CD4-positive, alpha-beta T cell treated with Interleukin-2 at 100 ng/mL for 4 hours (primary cell): ENCODE results near the gene SLC6A7.

Source experiments
- DNase-seq: peaks from one replicate; pipeline ENCODE4 v3.0.0-alpha.2; 2020; ENCODE audit warnings: low spot score

Gene SLC6A7

GRCh38 chr5:150172556-150172955 is 17.3 kb upstream of the SLC6A7 start:
- no peak for DNase-seq

GRCh38 chr5:150173161-150173560 is 16.7 kb upstream of the SLC6A7 start:
- DNase-seq = no peak

- no peak for DNase-seq
These were observed 15.6 kb upstream of the SLC6A7 start for GRCh38 chr5:150174285-150174684.

GRCh38 chr5:150175076-150175475 is 14.8 kb upstream of the SLC6A7 start:
- DNase-seq = no peak

GRCh38 chr5:150175536-150175935 is 14.3 kb upstream of the SLC6A7 start:
- no peak for DNase-seq

GRCh38 chr5:150176745-150177477 is 13.0 kb upstream of the SLC6A7 start:
- no peak for DNase-seq

- DNase-seq = no peak
These were observed 12.1 kb upstream of the SLC6A7 start for GRCh38 chr5:150177721-150178120.

GRCh38 chr5:150178262-150178661 is 11.6 kb upstream of the SLC6A7 start:
- no peak for DNase-seq

GRCh38 chr5:150179019-150179620 is 10.7 kb upstream of the SLC6A7 start:
- DNase-seq = no peak

GRCh38 chr5:150180241-150181026 is 9.4 kb upstream of the SLC6A7 start:
- no peak for DNase-seq

- DNase-seq = no peak
These were observed 8.8 kb upstream of the SLC6A7 start for GRCh38 chr5:150181027-150181426.

GRCh38 chr5:150181766-150182545 is 7.9 kb upstream of the SLC6A7 start:
- no peak for DNase-seq

- no peak for DNase-seq
These were observed 7.1 kb upstream of the SLC6A7 start for GRCh38 chr5:150182774-150183173.

- no peak for DNase-seq
These were observed 6.4 kb upstream of the SLC6A7 start for GRCh38 chr5:150183436-150183835.

GRCh38 chr5:150184006-150184405 is 5.9 kb upstream of the SLC6A7 start:
- no peak for DNase-seq

- no peak for DNase-seq
These were observed 4.6 kb upstream of the SLC6A7 start for GRCh38 chr5:150184990-150185912.

GRCh38 chr5:150186137-150186536 is 3.7 kb upstream of the SLC6A7 start:
- no peak for DNase-seq

GRCh38 chr5:150186897-150187296 is 3.0 kb upstream of the SLC6A7 start:
- DNase-seq = no peak

GRCh38 chr5:150188146-150188842 is 1.6 kb upstream of the SLC6A7 start:
- DNase-seq = no peak

- DNase-seq = no peak
These were observed 536 bp upstream of the SLC6A7 start for GRCh38 chr5:150189326-150189725.
